ENCODE results near the gene FANCD2.
"Not testable (repeated sequence)": the region's sequence is repeated elsewhere in the genome, so short reads cannot be mapped to it uniquely, and the experiment has no call there.

The FANCD2 gene

DNA sequence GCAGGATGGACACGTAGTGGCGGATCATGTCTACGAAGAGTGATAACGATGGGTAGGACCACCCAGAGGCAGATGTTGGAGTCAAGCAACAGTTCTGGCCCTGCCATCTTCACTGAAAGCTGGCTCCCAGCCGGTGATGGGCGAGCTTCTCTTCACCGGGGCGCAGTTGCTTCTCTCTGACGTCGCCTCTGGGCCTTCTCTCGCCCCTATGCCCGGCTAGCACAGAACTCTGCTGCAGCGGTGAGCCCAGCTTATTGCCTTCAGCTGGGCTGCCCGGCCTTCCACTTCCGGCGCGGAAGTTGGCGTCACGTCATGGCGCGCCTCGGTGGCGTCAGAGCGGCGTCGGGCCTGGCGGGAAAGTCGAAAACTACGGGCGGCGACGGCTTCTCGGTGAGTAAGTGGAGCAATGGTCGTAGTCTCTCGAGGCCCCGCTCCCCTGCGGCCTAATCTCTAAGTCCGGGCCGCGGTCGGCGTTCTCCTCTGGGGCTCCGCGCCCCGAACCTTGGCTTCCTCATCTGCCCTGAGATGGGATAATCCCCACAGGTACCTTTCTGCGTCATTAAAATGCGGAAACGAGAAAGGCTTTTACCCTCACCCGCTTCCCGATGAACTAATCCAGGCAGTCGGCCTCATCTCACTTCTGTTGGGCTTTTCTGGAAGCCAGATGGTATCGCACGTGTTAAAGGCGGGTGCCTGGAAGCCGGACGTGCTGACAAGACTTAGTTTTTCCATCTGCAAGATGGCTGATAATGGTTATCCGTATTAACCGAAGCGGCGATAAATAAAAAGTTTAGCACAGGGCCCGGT, at the start of gene FANCD2:
Gene FANCD2 (plus strand): TSS at position 354 of the 807 bp plus-strand sequence. CDS start 2,221 bp downstream, outside the sequence.
- DNase-seq (ENCODE audit: low read depth), result peak; percentile 89

DNA sequence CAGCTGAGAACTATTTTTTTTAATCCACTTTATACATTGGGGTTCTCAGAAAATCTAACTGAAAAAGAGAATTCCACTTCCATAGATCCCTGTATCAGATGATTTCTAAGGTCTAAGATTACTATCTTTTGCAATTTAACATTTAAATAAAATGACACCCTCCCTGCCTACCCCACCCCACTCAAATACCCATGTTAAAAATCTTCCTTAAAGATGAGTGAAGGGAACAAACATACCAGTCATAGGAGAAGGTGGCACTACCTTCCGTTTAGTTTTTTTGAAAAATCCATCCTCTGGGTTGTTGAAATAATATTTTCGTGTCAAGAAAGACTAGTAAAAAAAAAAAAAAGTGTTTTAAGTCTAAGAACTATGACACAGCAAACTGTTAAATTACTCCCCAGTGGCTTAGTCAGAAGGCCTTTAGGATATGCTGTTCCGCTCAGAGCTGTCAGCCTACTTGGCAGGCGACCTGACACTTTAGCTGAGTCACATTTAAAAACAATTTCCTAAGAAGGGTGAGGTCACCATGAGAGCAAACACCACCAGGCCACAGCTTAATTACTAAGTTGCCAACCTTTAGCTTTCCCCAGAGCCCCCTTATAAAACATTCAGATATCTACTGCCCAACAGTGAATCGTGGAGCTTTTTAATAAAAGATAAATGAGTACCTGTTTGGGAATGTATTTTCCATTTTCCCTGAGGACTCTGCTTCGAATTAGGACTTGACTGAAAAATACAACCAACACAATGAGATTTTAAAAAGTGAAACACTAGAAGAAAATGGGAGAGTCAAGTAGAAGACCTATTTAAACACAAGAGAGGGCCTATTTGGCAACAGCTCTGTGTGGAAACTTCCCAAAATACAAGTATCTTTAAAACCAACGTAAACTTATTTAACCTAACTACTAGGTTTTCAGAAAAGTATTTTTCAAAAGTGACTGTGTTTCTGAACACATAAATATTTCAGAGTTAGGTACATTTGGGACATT, 49.2 kb upstream of the FANCD2 start:
- peak; percentile 97 for DNase-seq (ENCODE audit: low read depth)

DNA sequence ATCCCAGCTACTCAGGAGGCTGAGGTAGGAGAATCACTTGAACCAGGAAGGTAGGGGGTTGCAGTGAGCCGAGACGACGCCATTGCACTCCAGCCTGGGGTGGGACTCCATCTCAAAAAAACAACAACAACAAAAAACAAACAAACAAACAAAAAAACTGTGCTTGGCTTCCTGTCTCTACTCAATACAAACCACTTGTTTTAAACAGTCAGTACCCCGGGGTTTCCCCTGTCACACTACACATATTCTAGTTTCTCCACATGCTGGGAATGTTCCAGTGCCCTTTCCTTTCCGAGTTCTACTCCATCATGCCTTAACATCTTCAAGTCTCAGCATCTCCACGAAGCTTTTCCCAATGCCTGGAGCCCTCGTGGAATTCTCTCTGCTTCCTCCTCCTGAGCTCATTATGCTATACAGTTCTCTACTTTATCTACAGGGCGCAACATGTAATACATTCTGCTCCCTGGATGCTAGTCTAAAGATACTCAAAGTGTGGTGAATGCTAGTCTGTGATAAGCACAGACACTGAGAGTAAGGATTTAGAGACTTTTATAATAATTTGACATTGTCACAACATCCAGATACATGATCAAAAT, 47.4 kb upstream of the FANCD2 start:
- DNase-seq (ENCODE audit: low read depth), result no peak

DNA sequence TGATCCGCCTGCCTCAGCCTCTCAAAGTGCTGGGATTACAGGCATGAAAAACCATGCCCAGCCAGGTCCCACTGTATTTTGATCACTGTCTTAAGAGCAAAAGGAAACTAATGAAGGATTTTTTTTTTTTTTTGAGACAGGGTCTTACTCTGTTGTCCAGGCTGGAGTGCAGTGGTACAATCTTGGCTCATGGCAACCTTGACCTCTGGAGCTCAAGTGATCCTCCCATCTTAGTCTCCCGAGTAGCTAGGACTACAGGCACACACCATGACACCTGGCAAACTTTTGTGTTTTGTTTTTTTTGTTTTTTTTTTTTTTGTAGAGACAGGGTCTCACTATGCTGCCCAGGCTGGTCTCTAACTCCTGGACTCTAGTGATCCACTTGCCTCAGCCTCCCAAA, 46.0 kb upstream of the FANCD2 start:
- DNase-seq (ENCODE audit: low read depth), result no peak

DNA sequence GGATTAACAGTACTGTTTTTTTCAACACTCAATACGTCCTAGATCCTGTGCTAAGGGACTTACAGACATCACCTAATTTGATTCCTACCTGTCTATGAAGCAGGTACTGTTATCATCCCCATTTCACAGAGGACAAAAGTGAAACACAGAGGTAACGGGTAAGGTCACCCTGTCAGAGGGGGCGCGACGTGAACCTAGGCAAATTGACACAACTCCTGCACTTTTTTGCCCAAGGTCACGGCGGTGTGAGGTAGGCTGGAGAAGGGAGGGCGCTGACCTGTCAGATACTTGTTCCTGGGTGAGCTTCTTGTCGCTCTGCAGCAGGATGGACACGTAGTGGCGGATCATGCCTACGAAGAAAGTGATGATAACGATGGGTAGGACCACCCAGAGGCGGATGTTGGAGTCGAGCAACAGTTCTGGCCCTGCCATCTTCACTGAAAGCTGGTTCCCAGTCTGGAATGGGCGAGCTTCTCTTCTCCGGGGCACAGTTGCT, 40.0 kb upstream of the FANCD2 start:
- DNase-seq (ENCODE audit: low read depth), result no peak

DNA sequence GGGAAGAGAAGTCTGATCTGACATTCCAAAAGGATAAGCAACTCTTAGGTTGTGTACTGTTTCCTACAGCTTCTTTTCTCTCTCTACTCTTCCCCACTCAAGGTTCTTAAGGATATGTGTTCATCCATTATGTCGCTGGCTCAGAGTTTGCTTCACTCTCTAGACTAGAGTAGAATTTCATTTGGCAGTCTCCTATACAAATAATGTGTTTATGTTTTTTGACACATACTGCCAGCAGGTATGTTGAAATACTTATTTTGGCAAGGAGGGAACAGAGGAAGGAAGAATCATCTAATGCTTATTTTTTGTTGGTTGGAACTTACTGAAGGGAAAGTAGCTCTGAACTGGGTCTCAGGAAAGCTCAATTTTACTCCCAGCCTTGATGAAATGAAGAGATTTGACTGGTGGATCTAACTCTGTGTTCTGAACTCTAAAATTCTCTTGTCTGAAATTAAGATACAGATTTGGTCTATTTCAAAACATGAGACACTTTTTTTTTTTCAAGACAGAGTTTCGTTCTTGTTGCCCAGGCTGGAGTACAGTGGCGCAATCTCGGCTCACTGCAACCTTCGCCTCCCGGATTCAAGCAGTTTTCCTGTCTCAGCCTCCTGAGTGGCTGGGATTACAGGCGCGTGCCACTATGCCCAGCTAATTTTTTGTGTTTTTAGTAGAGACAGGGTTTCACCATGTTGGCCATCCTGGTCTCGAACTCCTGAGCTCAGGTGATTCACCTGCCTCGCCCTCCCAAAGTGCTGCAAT, 32.0 kb upstream of the FANCD2 start:
- no peak for DNase-seq (ENCODE audit: low read depth)

DNA sequence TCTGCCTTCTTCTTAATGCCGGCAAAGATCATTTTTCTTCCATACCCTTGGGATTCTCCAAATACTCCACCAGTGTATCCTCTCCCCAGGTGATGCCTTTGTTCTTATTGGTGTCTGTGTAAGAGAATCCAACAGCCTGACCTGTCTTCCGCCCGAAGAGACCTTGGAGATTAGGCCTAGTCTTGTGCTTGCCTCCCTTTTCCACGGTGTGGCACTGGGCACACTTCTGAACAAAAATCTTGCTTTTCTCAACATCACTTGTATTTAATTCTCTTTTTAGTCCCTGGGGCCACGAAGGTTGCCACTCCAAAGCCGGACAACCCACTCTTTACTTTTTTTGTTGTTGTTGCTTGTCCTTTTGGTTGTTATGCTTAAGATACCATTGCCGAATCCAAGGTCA, 25.6 kb upstream of the FANCD2 start:
- DNase-seq (ENCODE audit: low read depth), result no peak

DNA sequence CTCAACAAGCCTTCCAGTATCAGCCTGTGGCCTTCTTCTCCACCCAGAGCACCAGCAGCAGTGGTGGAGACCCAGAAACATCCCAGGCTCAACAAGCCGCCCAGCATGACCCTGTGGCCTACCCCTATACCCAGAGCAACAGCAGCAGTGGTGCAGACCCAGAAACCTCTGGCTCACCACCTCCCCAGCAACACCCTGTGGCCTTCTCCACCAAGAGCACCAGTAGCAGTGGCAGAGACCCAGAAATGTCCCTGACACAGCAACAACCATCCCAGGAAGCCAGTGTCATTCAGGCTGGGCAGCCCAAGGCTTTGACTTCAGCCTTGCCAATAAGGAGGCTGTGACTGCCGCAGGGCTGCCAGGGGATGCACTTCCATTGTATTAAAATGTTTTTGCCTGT, 23.3 kb upstream of the FANCD2 start:
- no peak for DNase-seq (ENCODE audit: low read depth)

DNA sequence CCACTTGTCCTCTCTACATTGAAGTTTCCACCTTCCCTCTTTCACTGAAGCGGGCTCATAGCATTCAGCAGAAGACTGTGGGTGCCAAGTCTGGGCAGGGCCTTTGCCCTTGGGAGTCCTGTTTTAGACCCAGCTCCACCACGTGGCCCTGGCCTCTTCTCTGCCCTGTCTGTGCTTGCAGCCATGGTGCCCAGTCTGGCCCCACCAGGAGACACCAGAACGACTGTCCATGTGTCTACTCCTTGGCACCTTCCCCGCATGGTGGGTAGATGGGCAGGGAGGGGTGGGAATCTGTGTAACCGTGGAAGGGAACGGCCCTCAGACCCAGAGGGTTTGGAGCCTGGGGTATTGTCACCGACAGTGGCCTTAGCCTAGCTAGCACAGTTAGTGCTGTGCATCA, 21.7 kb upstream of the FANCD2 start:
- DNase-seq (ENCODE audit: low read depth), result no peak

DNA sequence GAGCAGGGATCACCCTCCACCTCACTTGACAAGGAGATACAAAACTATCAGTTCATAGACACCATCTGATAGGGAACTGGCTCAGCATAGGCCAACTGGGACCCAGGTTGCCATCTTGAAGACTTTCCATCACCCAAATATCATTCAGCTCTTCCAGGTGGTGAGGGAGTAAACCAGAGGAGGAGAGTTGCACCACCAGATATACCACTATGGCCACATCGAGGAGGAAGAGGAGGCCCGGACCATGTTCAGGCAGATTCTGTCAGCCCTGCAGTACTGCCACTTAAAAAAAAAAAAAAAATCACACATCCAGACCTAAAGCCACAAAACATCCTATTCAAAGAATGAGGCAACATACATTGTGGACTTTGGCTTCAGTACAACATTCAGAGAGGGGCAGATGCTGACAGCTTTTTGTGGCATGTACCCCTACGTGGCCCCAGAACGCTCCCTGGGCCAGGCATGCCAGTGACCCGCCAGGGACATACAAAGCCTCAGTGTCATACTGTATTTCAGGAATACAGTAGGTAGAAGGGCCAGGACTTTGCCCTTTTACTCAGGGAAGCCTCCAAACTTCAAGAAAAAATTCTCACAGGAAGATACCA, 21.2 kb upstream of the FANCD2 start:
- DNase-seq (ENCODE audit: low read depth), result no peak

DNA sequence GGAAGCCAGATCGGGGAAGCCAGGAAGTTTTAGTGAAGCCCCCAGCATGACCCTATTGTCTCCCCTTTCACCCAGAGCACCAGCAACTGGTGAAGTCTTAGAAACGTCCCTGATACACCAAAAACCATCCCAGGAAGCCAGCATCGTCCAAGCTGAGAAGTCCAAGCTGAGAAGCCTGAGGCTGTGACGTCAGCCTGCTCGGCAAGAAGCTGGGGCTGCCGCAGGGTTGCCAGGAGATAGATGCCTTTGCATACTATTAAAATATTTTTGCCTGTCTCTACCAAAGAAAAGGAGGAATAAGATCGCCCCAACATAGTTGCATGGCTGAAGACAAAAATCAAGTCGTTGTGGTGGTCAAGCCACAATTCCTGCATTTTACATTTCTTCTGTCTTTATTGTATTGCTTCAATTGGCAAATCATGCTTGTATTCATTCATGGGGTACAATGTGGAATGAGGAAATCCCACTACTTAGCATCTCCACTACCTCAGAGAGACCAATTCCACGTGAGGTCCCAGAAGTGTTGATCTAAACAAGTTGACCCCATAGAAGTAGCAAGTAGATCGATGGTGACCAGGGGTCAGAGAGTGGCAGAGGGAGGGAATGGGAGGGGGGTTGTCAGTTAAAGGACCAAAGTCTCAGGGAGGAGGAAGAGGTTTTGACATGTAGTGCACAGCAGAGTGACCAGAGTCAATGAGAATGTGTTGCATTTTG, 20.0 kb upstream of the FANCD2 start:
- no peak for DNase-seq (ENCODE audit: low read depth)

DNA sequence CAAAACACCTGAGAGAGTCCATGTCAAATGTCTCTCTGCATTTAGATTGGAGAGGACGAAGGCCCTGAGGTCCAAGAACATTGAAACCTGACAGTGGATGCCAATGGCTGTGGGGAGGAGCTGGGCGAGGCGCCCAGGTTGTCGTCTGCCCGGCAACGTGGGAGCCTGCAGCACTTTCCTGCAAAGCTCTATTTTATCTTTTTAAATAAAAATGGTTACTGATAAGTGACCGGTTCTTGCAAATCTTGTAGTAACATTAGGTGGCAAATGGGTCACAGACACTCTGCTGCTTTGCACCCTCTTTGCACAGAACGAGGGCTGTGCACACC, 19.5 kb upstream of the FANCD2 start:
- no peak for DNase-seq (ENCODE audit: low read depth)

DNA sequence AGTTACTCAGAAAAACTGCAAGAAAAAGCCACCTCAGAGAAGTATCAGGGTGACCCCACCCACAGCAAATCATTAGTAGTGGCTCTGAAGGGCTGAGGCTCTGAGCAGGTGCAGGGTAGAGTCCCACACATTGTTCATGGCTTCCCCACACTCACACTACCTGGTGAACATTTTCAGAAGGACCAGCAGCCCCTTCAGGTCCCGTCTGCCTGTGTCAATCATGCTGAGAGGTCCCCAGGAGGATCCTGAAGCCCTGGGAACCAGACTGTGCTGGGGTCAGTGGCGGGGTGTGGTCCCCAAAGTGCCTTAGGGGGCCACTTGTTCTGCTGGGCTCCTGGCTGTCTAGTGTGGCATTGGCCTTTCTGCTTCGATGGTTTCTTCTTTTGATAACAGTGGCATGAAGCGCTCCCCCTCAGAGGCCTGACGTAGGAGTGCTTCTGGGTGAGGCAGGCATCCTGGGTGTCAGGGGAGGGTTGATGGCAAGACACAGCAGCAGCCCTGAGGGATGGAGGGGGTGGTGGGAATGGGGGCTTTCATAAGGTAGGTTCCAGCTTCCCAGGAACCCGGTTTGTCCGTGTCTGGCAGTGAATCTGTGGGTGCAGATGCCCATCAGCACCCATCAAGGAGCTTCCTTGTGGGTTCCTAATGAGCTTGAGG, 19.0 kb upstream of the FANCD2 start:
- no peak for DNase-seq (ENCODE audit: low read depth)

DNA sequence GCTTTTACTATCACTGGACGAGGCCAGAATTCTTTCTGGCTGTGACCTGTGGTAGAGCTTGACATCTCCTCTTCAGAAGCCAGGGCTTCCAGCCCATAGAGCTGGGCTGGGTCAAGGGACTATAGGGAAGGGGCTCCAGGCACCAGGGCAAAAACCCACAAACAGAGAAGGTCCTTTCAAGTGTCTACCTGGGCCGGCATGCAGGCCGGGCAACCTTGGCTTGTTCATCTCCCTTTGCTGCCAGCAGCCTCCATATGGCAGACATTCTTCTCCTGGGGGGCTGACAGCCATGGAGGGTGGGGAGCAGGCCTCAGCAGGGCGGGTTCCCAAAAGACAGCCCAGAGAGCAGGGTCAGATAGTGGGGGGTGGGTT, 18.0 kb upstream of the FANCD2 start:
- not testable (repeated sequence) for DNase-seq (ENCODE audit: low read depth)

DNA sequence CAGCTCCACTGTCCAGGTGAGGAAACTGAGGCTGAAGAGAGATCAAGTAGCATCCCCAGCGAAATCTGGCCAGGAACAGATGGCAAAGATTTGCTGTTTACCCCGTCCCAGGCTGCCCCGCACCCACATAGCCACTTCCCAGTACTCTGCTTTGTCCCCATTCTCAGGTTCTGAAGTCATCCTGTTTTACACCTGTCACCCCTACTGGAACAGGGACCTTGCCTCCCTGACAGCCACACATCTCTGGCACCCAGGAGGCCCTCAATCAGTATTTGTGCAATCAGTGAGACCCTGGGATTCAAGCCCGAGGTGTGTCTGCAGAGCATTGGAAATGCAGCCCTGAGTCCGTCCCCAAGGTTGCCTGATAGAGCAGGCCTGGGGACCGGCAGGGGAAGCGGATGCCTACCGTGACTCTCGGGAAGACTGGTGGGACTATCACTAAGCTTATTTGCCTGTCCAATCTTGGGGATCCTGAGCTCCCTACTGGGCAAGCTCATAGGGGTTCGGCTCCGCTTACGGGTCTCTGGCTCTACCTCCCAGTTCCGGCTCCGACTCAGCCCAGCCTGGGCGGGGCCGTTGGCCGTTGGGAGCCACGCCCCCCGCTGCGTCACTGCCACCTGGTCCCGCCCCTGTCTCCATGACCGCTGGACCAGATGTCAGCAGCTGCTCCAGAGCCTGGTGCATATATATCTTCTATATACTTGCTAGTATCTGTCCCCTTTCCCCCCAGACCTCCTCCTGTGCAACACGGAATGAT, 17.5 kb upstream of the FANCD2 start:
- DNase-seq (ENCODE audit: low read depth), result peak; percentile 85

DNA sequence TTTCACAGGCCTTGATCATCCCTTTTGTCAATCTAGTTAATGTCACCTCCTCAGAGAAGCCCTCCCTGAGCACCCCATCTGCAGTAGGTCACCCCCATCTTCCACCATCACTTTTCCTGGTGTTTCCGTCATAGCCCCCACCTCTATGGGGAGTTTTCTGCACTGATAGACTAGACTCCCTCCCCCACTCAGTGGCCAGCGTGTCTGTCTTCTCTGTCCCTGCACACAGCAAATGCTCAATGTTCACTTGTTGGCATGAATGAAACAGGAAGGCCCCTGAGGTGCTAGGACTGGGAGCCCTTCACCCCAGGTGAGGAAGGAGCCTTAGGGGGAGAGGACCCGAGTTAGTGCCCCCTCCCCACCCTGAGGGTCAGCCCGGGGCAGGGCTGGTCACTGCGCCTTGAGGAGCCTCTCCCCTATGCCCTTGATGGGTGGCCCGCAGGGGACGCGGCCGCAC, 15.8 kb upstream of the FANCD2 start:
- no peak for DNase-seq (ENCODE audit: low read depth)

DNA sequence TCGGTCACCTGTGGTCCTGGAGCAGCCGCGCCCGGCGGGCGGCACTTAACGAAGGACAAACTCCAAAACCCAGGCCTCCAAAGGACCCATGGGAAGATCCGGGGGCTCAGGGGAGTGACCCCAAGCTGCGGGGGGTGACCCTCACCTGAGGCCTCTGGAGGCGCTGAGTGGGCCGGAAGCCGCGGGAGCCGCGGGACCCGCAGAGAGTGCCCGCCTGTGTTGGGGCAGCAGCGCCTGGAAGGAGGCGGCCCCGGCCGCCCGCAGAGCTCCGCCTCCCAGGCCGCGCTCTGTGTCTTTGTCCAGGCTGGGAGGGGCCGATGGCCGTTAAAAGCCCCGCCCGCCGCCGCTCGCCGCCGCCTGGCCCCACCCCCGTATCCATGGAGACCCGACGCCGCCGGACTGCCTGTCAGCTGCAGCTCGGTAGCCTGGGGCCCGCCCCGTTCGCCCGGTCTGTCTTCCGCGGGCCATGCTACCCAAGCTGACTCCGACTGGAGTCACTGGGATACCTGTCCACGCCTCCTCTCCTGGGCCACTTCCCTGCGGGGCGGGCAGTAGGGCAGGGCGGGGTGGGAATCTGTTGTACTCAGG, 15.3 kb upstream of the FANCD2 start:
- peak; percentile 92 for DNase-seq (ENCODE audit: low read depth)

DNA sequence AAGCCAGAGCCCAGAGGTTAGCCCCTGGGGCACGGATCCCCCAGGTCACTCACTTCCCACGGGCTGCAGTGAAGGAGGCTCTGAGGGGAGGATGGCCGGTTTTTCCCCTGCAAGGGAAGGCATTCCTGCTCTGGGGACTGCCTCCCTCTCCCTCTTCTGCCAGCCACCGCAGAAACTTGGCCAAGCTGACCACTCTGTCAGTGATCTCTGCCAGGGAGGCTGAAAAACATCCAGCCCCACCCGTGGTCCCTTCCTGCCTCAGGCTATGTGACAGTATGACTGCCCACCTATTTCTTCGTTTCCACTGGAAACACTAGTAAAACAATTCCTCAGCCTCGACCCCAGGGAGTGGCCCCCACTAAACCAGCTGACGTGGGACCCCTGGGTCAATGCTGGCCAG, 14.6 kb upstream of the FANCD2 start:
- DNase-seq (ENCODE audit: low read depth), result peak; percentile 30

DNA sequence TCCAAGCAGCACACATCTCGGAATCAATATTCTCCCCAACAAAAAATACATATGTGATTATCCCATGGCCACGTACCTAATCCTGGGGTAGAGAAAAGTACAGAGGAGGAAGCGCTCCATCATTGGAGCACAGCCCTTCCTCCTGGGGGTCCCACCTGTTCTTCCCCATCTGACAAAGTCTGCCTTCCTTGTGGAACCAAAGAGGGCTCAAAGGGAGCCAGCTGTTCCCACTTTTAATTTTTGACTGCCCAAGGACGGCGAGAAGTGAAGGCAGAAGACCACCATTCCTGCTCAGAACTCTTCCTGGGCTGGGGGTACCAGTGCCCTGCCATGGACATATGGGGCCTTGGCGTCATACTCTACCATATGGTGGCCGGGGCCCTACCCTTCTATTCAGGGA, 14.1 kb upstream of the FANCD2 start:
- DNase-seq (ENCODE audit: low read depth), result no peak

All from ELR (cell line).